K562 (cell line): ENCODE measurements around the gene HOTAIR. TPM values are rescaled to one million over a fixed set of nuclear protein-coding genes. Genes with fewer than 3 reads are reported as not detected.

Source experiments
- ATF1 ChIP-seq, 2 experiments: fragments of 450-650 bp in 1 of 2; IDR thresholded peaks; 2 replicates each; pipeline ENCODE4 v1.6.1; 2016; ENCODE audit warnings: missing compliant biosample characterization in 1 of 2, missing genetic modification characterization in 1 of 2
- COPS2 ChIP-seq: fragments of 450-650 bp; conservative IDR thresholded peaks from 2 replicates; pipeline ENCODE4 v1.6.1; 2016; ENCODE audit warnings: mild to moderate bottlenecking, moderate library complexity
- EGR1 ChIP-seq: fragments of 450-650 bp; conservative IDR thresholded peaks from 2 replicates; pipeline ENCODE4 v1.6.1; 2017; ENCODE audit warnings: mild to moderate bottlenecking
- ETS2 ChIP-seq: IDR thresholded peaks from 2 replicates; pipeline ENCODE4 v1.6.1; 2016; ENCODE audit warnings: borderline replicate concordance, missing genetic modification characterization, mild to moderate bottlenecking, moderate library complexity, missing compliant biosample characterization; ENCODE audit not compliant: poor library complexity, severe bottlenecking
- FOXJ3 ChIP-seq: sonication (generic); formaldehyde crosslinking; IDR thresholded peaks from 2 replicates; pipeline ENCODE4 v1.4.0; 2020; ENCODE audit warnings: mild to moderate bottlenecking, missing genetic modification reagents
- HMG20A ChIP-seq: fragments of 450-650 bp; formaldehyde crosslinking; conservative IDR thresholded peaks from 2 replicates; pipeline ENCODE4 v1.4.0; 2020; ENCODE audit warnings: mild to moderate bottlenecking, mixed read lengths
- ILF3 ChIP-seq: fragments of 450-650 bp; IDR thresholded peaks from 2 replicates; pipeline ENCODE4 v1.6.1; 2018; ENCODE audit warnings: antibody characterized with exemption, mild to moderate bottlenecking, moderate library complexity, borderline replicate concordance
- NR2F6 ChIP-seq: fragments of 450-650 bp; formaldehyde crosslinking; IDR thresholded peaks from 2 replicates; pipeline ENCODE4 v1.4.0; 2020; ENCODE audit warnings: mild to moderate bottlenecking
- NR3C1 ChIP-seq: sonication (generic); formaldehyde crosslinking; IDR thresholded peaks from 2 replicates; pipeline ENCODE4 v1.8.1; 2022; ENCODE audit warnings: missing genetic modification reagents
- PPARD ChIP-seq: fragments of 250-450 bp; sonication (Bioruptor Pico); IDR thresholded peaks from 2 replicates; pipeline ENCODE4 v1.8.0; 2022; ENCODE audit warnings: inconsistent platforms, mild to moderate bottlenecking, moderate library complexity
- SNIP1 ChIP-seq: fragments of 450-650 bp; IDR thresholded peaks from 2 replicates; pipeline ENCODE4 v1.7.1; 2017; ENCODE audit warnings: low read depth, mild to moderate bottlenecking
- TEAD2 ChIP-seq: fragments of 450-650 bp; IDR thresholded peaks from 2 replicates; pipeline ENCODE4 v1.6.1; 2016; ENCODE audit warnings: missing genetic modification characterization, control low read depth, missing compliant biosample characterization
- WHSC1 ChIP-seq: IDR thresholded peaks from one replicate; pipeline ENCODE4 v1.6.1; 2012; ENCODE audit warnings: low read length, control low read depth, inconsistent platforms
- ZNF76 ChIP-seq: fragments of 250-450 bp; sonication (Bioruptor Pico); IDR thresholded peaks from 2 replicates; pipeline ENCODE4 v1.4.0; 2020; ENCODE audit warnings: mild to moderate bottlenecking, moderate library complexity, borderline replicate concordance
- polyA plus RNA-seq, 8 experiments: library from polyadenylated mRNA; depleted of rRNA in 4 of 8; stranded (reverse) in 5 of 8; unstranded in 3 of 8; fragments of >200 nt; fragmentation: Nextera tagmentation in 2 of 8; fragmentation: Illumina TruSeq in 1 of 8; extraction: Ambion mirVana in 2 of 8; extraction: Trizol in 1 of 8; gene quantifications; 2 replicates each; pipeline versions ENCODE4 v1.2.1 to v1.2.3, GENCODE V29; 2011 to 2014; ENCODE audit warnings: inconsistent platforms in 1 of 8, missing spikeins in 1 of 8
- total RNA-seq, 7 experiments: library from RNA; depleted of rRNA in 6 of 7; stranded (reverse); fragments of >200 nt in 6 of 7; fragmentation: Illumina TruSeq in 2 of 7; extraction: Trizol in 2 of 7; gene quantifications; 2 replicates each; pipeline versions ENCODE4 v1.2.1 to v1.2.3, GENCODE V29; 2011 to 2021; ENCODE audit warnings: low replicate concordance in 1 of 7
- TF ChIP-seq, protein P1 (sequence below): sonication (generic); formaldehyde crosslinking; IDR thresholded peaks from 2 replicates; pipeline ENCODE4 v1.8.0; 2022; ENCODE audit warnings: mild to moderate bottlenecking, missing genetic modification reagents
- TF ChIP-seq, protein P2 (sequence below): fragments of 250-450 bp; sonication (Bioruptor Pico); IDR thresholded peaks from 2 replicates; pipeline ENCODE4 v1.5.1; 2021; ENCODE audit warnings: mild to moderate bottlenecking
- TF ChIP-seq, protein P3 (sequence below), 2 experiments: fragments of 250-450 bp in 1 of 2; fragments of 450-650 bp in 1 of 2; sonication (Bioruptor Pico) in 1 of 2; IDR thresholded peaks; 2 replicates each; pipeline versions ENCODE4 v1.6.1 to v1.8.0; 2016 to 2021; ENCODE audit warnings: mild to moderate bottlenecking in 2 of 2, moderate library complexity in 2 of 2, missing compliant biosample characterization in 1 of 2, missing genetic modification characterization in 1 of 2
- TF ChIP-seq, protein P4 (sequence below): sonication (generic); formaldehyde crosslinking; IDR thresholded peaks from 2 replicates; pipeline ENCODE4 v1.8.1; 2023; ENCODE audit warnings: mild to moderate bottlenecking, missing genetic modification reagents

The HOTAIR gene
- total and polyA plus RNA-seq, 9 of the 15 experiments (the other 6 are each of a cell fraction or from before 2014, with no cell fraction given) = 0.04 TPM; not detected in 8

DNA sequence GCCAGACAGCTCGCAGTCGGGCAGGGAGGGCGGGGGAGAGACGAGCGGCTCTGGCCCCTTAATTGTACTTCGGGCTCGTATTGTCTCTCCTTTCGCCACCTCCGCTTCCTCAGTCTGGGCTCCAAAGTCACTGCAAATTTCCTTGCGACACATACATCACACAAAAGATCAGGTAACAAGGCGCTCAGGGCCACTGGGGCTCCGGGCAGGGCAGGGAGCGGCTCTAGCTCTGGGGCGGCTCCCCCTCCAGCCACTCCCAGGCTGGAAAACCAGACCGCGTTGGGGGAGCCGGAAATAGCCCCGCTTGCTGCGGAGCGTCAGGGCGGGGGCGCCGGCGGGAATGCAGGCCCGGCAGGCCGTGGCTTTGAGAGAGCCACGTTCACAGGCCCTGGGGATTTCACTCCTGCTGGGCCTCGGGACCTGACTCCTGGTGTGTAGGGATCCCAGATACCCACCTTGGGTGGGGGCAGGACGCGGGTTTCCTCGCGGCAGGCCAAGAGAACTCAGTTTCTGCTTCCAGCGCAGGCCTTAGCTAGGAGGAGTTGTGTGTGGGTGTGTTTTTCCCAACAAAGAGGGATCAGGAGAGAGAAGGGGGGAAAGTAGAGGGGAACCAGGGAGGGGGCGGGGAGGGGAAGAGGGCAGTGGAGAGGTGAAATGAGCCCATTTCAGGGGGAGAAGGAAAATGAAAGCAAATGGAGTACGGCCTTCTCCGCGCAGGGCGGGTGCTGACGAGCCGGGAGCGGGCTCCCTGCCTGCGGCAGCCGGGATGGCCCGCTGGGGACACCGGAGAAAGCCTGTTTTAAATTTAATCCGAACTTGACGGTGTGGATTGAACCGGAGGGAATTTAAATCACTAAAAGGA lies 20.9 kb upstream of the HOTAIR start (continued):
- TF ChIP-seq, protein P1, sequence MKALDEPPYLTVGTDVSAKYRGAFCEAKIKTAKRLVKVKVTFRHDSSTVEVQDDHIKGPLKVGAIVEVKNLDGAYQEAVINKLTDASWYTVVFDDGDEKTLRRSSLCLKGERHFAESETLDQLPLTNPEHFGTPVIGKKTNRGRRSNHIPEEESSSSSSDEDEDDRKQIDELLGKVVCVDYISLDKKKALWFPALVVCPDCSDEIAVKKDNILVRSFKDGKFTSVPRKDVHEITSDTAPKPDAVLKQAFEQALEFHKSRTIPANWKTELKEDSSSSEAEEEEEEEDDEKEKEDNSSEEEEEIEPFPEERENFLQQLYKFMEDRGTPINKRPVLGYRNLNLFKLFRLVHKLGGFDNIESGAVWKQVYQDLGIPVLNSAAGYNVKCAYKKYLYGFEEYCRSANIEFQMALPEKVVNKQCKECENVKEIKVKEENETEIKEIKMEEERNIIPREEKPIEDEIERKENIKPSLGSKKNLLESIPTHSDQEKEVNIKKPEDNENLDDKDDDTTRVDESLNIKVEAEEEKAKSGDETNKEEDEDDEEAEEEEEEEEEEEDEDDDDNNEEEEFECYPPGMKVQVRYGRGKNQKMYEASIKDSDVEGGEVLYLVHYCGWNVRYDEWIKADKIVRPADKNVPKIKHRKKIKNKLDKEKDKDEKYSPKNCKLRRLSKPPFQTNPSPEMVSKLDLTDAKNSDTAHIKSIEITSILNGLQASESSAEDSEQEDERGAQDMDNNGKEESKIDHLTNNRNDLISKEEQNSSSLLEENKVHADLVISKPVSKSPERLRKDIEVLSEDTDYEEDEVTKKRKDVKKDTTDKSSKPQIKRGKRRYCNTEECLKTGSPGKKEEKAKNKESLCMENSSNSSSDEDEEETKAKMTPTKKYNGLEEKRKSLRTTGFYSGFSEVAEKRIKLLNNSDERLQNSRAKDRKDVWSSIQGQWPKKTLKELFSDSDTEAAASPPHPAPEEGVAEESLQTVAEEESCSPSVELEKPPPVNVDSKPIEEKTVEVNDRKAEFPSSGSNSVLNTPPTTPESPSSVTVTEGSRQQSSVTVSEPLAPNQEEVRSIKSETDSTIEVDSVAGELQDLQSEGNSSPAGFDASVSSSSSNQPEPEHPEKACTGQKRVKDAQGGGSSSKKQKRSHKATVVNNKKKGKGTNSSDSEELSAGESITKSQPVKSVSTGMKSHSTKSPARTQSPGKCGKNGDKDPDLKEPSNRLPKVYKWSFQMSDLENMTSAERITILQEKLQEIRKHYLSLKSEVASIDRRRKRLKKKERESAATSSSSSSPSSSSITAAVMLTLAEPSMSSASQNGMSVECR (CRISPR knock-in tag) = peak; percentile 63; the same call in 1 of the 2 replicates
- TF ChIP-seq ZNF76 (CRISPR knock-in tag) (no peak), SNIP1 (no peak), WHSC1 (no peak), ILF3 (no peak), EGR1 (peak; percentile 80), FOXJ3 (no peak), ATF1 (CRISPR knock-in tag; IDR thresholded peaks at IDR 0.05) (no peak), ATF1 (tag; IDR thresholded peaks at IDR 0.05) (peak; percentile 50), ETS2 (no peak), NR2F6 (no peak), PPARD (CRISPR knock-in tag) (no peak), TEAD2 (no peak), COPS2 (no peak), NR3C1 (CRISPR knock-in tag) (no peak), HMG20A (no peak)
- TF ChIP-seq, protein P2, sequence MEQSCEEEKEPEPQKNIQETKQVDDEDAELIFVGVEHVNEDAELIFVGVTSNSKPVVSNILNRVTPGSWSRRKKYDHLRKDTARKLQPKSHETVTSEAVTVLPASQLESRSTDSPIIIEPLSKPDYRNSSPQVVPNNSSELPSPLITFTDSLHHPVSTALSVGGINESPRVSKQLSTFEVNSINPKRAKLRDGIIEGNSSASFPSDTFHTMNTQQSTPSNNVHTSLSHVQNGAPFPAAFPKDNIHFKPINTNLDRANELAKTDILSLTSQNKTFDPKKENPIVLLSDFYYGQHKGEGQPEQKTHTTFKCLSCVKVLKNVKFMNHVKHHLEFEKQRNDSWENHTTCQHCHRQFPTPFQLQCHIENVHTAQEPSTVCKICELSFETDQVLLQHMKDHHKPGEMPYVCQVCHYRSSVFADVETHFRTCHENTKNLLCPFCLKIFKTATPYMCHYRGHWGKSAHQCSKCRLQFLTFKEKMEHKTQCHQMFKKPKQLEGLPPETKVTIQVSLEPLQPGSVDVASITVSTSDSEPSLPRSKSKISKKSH (CRISPR knock-in tag) = no peak
- TF ChIP-seq, protein P3, sequence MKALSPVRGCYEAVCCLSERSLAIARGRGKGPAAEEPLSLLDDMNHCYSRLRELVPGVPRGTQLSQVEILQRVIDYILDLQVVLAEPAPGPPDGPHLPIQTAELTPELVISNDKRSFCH (CRISPR knock-in tag; IDR thresholded peaks at IDR 0.05) = no peak
- TF ChIP-seq, protein P3 (tag; IDR thresholded peaks at IDR 0.05) = no peak; the same call in 1 of the 2 replicates
- TF ChIP-seq, protein P4, sequence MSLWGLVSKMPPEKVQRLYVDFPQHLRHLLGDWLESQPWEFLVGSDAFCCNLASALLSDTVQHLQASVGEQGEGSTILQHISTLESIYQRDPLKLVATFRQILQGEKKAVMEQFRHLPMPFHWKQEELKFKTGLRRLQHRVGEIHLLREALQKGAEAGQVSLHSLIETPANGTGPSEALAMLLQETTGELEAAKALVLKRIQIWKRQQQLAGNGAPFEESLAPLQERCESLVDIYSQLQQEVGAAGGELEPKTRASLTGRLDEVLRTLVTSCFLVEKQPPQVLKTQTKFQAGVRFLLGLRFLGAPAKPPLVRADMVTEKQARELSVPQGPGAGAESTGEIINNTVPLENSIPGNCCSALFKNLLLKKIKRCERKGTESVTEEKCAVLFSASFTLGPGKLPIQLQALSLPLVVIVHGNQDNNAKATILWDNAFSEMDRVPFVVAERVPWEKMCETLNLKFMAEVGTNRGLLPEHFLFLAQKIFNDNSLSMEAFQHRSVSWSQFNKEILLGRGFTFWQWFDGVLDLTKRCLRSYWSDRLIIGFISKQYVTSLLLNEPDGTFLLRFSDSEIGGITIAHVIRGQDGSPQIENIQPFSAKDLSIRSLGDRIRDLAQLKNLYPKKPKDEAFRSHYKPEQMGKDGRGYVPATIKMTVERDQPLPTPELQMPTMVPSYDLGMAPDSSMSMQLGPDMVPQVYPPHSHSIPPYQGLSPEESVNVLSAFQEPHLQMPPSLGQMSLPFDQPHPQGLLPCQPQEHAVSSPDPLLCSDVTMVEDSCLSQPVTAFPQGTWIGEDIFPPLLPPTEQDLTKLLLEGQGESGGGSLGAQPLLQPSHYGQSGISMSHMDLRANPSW (CRISPR knock-in tag) = no peak
